Measurements from ENCODE around the gene BCOR.

The BCOR gene

GRCh38 chrX:40065296-40066046 is 32.3 kb downstream of the BCOR start:
- TF ChIP-seq ZFP30 (CRISPR knock-in tag; IDR thresholded peaks at IDR 0.05) = no peak
- TF ChIP-seq BACH2 (CRISPR knock-in tag; IDR thresholded peaks at IDR 0.05; ENCODE audit: borderline replicate concordance) = no peak
- TF ChIP-seq ZNF70 (CRISPR knock-in tag; IDR thresholded peaks at IDR 0.05) = no peak
- no peak for TF ChIP-seq CSDC2 (CRISPR knock-in tag; IDR thresholded peaks at IDR 0.05)
- no peak for TF ChIP-seq TOX (CRISPR knock-in tag; IDR thresholded peaks at IDR 0.05; ENCODE audit: borderline replicate concordance)
- ATAC-seq = no peak

- TF ChIP-seq POU6F1 (CRISPR knock-in tag; IDR thresholded peaks at IDR 0.05; ENCODE audit: borderline replicate concordance, low read depth) (no peak), OSR1 (CRISPR knock-in tag; IDR thresholded peaks at IDR 0.05) (no peak), ARNTL (CRISPR knock-in tag; IDR thresholded peaks at IDR 0.05; ENCODE audit: borderline replicate concordance, low read depth) (no peak)
- no peak for ATAC-seq
Observed at GRCh38 chrX:40064055-40064597, 33.6 kb downstream of the BCOR start.

GRCh38 chrX:40063555-40063954 is 34.2 kb downstream of the BCOR start:
- ATAC-seq = no peak
- TF ChIP-seq ZNF8 (CRISPR knock-in tag; IDR thresholded peaks at IDR 0.05) = no peak
- no peak for TF ChIP-seq PATZ1 (CRISPR knock-in tag; IDR thresholded peaks at IDR 0.05; ENCODE audit: borderline replicate concordance)
- no peak for TF ChIP-seq TSHZ2 (CRISPR knock-in tag; IDR thresholded peaks at IDR 0.05)
- no peak for TF ChIP-seq PPARA (CRISPR knock-in tag; IDR thresholded peaks at IDR 0.05; ENCODE audit: borderline replicate concordance)
- TF ChIP-seq ARNTL (CRISPR knock-in tag; IDR thresholded peaks at IDR 0.05; ENCODE audit: borderline replicate concordance, low read depth) = no peak
- no peak for TF ChIP-seq OSR1 (CRISPR knock-in tag; IDR thresholded peaks at IDR 0.05)
- no peak for TF ChIP-seq TOX (CRISPR knock-in tag; IDR thresholded peaks at IDR 0.05; ENCODE audit: borderline replicate concordance)
- TF ChIP-seq ISL1 (CRISPR knock-in tag; IDR thresholded peaks at IDR 0.05) = no peak
- no peak for TF ChIP-seq CSRNP3 (CRISPR knock-in tag; IDR thresholded peaks at IDR 0.05)
- TF ChIP-seq RARB (CRISPR knock-in tag; IDR thresholded peaks at IDR 0.05) = no peak
- TF ChIP-seq POU6F1 (CRISPR knock-in tag; IDR thresholded peaks at IDR 0.05; ENCODE audit: borderline replicate concordance, low read depth) = no peak
- no peak for TF ChIP-seq ZFP3 (CRISPR knock-in tag; IDR thresholded peaks at IDR 0.05)
- no peak for TF ChIP-seq TCF4 (CRISPR knock-in tag; IDR thresholded peaks at IDR 0.05; ENCODE audit: borderline replicate concordance)
- TF ChIP-seq SNAI2 (CRISPR knock-in tag; IDR thresholded peaks at IDR 0.05) = no peak
- no peak for TF ChIP-seq ZNF70 (CRISPR knock-in tag; IDR thresholded peaks at IDR 0.05)
- no peak for TF ChIP-seq ZNF565 (CRISPR knock-in tag; conservative IDR thresholded peaks at IDR 0.05; ENCODE audit: low read depth)
- TF ChIP-seq BACH2 (CRISPR knock-in tag; IDR thresholded peaks at IDR 0.05; ENCODE audit: borderline replicate concordance) = no peak

All from SK-N-SH treated with all-trans-retinoic acid at 6 μM for 48 hours (cell line).